IPS DF 4.7 (cell line): ENCODE measurements around the gene RAD52.

ENCODE experiments used
- DNase-seq: peaks from one replicate; pipeline ENCODE4 v3.0.0-alpha.2; 2013; ENCODE audit warnings: low spot score; ENCODE audit errors: extremely low read depth

The RAD52 gene

DNA sequence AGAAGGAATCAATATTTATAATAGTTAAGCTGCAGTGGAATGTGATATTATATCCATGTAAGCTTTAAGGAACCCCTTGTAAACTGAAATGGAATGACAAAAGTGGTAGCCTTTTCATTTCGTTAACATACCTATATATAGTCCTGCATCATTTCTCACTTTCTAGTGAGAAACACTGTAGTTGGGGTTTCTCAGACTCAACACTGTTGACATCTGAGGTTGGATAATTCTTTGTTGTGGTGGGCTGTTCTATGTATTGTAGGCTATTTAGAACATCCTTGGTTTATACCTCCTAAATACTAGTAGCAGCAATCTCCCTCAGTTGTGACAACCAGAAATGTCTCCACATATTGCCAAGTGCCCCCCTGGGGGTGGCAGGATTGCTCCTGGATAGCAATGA, 79.1 kb downstream of the RAD52 start:
- DNase-seq = no peak

DNA sequence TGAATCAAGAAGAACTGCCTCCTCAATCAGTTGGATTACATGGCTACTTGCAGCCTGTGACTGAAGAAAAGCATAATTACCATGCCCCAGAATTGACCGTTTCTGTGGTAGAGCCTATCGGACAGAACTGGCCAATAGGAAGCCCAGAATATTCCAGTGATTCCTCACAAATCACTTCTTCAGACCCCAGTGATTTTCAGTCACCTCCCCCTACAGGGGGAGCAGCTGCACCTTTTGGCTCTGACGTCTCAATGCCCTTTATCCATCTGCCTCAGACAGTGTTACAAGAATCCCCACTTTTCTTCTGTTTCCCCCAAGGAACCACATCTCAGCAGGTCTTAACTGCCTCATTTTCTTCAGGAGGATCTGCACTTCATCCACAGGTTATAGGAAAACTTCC, 80.8 kb downstream of the RAD52 start:
- DNase-seq = no peak

DNA sequence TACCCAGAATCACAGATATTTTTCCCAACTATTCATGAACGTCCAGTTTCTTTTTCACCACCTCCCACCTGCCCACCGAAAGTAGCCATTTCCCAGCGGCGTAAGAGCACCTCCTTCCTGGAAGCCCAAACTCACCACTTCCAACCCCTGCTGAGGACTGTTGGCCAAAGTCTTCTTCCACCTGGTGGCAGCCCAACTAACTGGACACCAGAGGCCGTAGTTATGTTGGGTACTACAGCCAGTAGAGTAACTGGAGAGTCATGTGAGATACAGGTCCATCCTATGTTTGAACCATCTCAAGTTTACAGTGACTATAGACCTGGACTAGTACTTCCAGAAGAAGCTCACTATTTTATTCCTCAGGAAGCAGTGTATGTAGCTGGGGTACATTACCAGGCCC, 81.6 kb downstream of the RAD52 start:
- no peak for DNase-seq

DNA sequence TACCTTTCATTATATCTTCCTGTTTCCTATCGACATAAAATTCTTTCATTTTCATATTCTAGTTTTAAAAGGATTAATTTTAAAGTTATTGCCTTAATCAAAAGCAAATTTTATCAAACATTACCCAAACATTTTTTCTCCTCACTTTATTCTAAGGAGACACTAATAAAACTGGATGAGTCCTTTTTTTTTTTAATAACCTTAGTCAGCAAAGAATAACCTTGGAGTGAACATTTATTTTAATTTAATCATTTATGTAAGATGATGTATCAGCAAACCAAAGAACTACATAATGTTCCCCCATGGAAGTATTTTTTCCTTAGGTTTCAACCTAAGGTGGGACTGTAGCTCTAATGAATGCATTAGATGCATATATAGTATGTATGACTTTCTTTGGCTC, 83.9 kb downstream of the RAD52 start:
- DNase-seq = no peak

DNA sequence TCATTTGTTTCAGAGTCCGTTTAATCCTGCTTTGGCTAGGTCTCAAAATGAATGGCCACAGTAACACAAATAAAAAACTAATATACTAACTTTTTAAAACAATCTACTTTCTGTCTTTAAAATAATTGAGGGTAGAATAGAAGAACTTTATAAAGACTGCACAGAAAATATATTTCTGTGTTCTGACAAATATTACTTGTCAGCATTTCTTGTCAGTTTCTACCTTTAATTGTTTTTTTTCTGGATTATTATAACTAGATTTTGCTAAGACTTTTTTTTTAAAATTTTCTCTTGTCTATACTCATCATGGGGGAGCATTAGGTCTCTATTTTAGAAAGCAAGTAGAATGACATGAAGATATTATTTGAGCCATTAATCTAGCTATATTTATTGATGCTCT, 86.2 kb downstream of the RAD52 start:
- no peak for DNase-seq

DNA sequence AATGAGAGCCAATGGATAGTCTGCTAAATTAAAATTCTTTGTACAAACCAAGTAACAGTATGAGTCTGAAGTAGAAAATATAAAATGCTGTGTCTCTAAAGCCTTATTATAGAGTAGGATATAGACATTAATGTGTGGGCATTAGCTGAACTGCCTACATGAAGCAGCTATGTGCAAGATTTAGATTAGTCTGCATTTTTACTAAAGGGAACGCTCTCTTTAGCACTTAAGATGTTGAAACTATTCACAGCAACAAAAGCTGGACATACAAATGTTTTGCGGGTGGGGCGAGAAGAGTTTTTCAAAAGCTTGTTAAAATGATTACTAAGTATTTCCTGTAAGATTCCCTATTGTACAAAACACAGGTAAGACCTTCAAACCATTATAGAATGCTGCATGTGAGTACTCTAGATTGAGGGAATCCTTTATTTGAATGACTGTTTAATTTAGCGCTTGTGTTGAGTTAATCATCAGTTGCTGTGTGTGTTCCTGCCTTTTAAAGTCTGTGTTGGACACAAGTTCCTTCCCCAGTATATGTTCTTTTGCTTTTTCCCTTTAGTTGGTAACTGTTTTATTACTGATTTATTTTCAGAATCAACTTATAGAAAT, 87.1 kb downstream of the RAD52 start:
- no peak for DNase-seq
